GM18861 (cell line): ENCODE data around the gene AICDA.
"Not testable (repeated sequence)": the region's sequence is repeated elsewhere in the genome, so short reads cannot be mapped to it uniquely, and the experiment has no call there.

Source experiments
- ATAC-seq: cut with Tn5 transposase; IDR thresholded peaks from one replicate; pipeline ENCODE4 v1.9.1; 2021; ENCODE audit not compliant: unreplicated experiment

Gene AICDA

GRCh38 chr12:8612629-8613028, at the start of gene AICDA:
Gene AICDA (minus strand): TSS chr12:8612859. CDS start chr12:8612767, 92 bp downstream.
- no peak for ATAC-seq

- ATAC-seq: no peak
Measured at GRCh38 chr12:8661751-8662150, 49.1 kb upstream of the AICDA start.

GRCh38 chr12:8661016-8661415, 48.4 kb upstream of the AICDA start:
- ATAC-seq: no peak

GRCh38 chr12:8658346-8658745, 45.7 kb upstream of the AICDA start:
- ATAC-seq: no peak

- ATAC-seq: no peak
Measured at GRCh38 chr12:8655421-8655820, 42.8 kb upstream of the AICDA start.

GRCh38 chr12:8648576-8649205, 36.0 kb upstream of the AICDA start:
- ATAC-seq: peak; percentile 63

GRCh38 chr12:8647968-8648367, 35.3 kb upstream of the AICDA start:
- no peak for ATAC-seq

- ATAC-seq: peak; percentile 62
Measured at GRCh38 chr12:8644345-8645248, 31.9 kb upstream of the AICDA start.

GRCh38 chr12:8642775-8643174, 30.1 kb upstream of the AICDA start:
- ATAC-seq: no peak

GRCh38 chr12:8639936-8640335, 27.3 kb upstream of the AICDA start:
- ATAC-seq: no peak

GRCh38 chr12:8638951-8639350, 26.3 kb upstream of the AICDA start:
- no peak for ATAC-seq

GRCh38 chr12:8637666-8638065, 25.0 kb upstream of the AICDA start:
- ATAC-seq: no peak

- no peak for ATAC-seq
Measured at GRCh38 chr12:8637244-8637643, 24.6 kb upstream of the AICDA start.

- ATAC-seq: no peak
Measured at GRCh38 chr12:8636581-8636980, 23.9 kb upstream of the AICDA start.

- ATAC-seq: not testable (repeated sequence)
Measured at GRCh38 chr12:8636007-8636346, 23.3 kb upstream of the AICDA start.

- ATAC-seq: not testable (repeated sequence)
Measured at GRCh38 chr12:8635342-8636006, 22.8 kb upstream of the AICDA start.

- no peak for ATAC-seq
Measured at GRCh38 chr12:8630131-8630530, 17.5 kb upstream of the AICDA start.

- peak; percentile 92 for ATAC-seq
Measured at GRCh38 chr12:8629486-8630033, 16.9 kb upstream of the AICDA start.

- ATAC-seq: no peak
Measured at GRCh38 chr12:8628731-8629130, 16.1 kb upstream of the AICDA start.

- ATAC-seq: not testable (repeated sequence)
Measured at GRCh38 chr12:8624750-8625149, 12.1 kb upstream of the AICDA start.

- ATAC-seq: no peak
Measured at GRCh38 chr12:8622646-8623045, 10.0 kb upstream of the AICDA start.

GRCh38 chr12:8615206-8615605, 2.5 kb upstream of the AICDA start:
- no peak for ATAC-seq
